Transverse colon (tissue), 4 donors: ENCODE measurements around the gene XRCC4.

ENCODE experiments used
- EP300 ChIP-seq: sonication (generic); formaldehyde crosslinking; IDR thresholded peaks from one replicate; pipeline ENCODE4 v1.6.1; 2017; ENCODE audit warnings: antibody characterized with exemption, low read depth
- POLR2A ChIP-seq: fragments of 450-650 bp; IDR thresholded peaks from one replicate; pipeline ENCODE4 v1.6.1; 2016; ENCODE audit warnings: antibody characterized with exemption, mild to moderate bottlenecking, moderate library complexity
- POLR2AphosphoS5 ChIP-seq, 3 donors: sonication (generic); formaldehyde crosslinking; IDR thresholded peaks; one replicate each; pipeline ENCODE4 v1.6.1; 2016; ENCODE audit warnings: antibody characterized with exemption in 3 of 3
- TF ChIP-seq, protein P1 (sequence below), 5 experiments: fragments of 200-600 bp in 3 of 5; fragments of 450-650 bp in 2 of 5; sonication (generic) in 3 of 5; IDR thresholded peaks; 1 replicate in 2 of 5; 2 replicates in 3 of 5; pipeline ENCODE4 v1.5.1; 2016 to 2017; ENCODE audit warnings: antibody characterized with exemption in 5 of 5, inconsistent platforms in 3 of 5, mild to moderate bottlenecking in 2 of 5, moderate library complexity in 1 of 5

DNA sequence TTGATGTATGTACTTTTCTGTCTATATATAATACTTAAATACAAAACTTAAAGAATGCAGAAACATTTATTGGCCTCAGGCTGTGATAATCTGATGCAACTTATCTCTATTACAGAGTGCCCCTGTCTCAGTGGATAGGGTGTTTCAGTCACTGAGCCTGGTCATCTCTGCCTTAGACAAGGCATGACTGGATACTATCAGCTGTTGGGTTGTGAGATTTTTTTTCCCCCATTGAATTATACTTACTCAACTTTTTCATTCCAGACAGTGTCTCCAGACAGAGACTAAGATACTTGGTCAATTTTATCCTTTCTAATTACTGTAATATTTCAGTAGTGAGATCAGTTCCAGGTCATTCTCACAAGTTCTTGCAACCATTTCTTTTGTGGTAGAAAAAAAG lies 26.7 kb downstream of the XRCC4 start:
- TF ChIP-seq, protein P1, sequence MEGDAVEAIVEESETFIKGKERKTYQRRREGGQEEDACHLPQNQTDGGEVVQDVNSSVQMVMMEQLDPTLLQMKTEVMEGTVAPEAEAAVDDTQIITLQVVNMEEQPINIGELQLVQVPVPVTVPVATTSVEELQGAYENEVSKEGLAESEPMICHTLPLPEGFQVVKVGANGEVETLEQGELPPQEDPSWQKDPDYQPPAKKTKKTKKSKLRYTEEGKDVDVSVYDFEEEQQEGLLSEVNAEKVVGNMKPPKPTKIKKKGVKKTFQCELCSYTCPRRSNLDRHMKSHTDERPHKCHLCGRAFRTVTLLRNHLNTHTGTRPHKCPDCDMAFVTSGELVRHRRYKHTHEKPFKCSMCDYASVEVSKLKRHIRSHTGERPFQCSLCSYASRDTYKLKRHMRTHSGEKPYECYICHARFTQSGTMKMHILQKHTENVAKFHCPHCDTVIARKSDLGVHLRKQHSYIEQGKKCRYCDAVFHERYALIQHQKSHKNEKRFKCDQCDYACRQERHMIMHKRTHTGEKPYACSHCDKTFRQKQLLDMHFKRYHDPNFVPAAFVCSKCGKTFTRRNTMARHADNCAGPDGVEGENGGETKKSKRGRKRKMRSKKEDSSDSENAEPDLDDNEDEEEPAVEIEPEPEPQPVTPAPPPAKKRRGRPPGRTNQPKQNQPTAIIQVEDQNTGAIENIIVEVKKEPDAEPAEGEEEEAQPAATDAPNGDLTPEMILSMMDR (IDR thresholded peaks at IDR 0.05): no peak
- TF ChIP-seq POLR2A: no peak
- no peak for TF ChIP-seq POLR2AphosphoS5 (IDR thresholded peaks at IDR 0.05)
- no peak for TF ChIP-seq EP300
